ENCODE data around the gene STK24.

STK24 gene

GRCh38 chr13:98436233-98436910, 140.5 kb downstream of the STK24 start:
- DNase-seq (ENCODE audit: insufficient read length, low spot score) (no peak), FAIRE-seq (no peak)
- TF ChIP-seq POLR2A (IDR thresholded peaks at IDR 0.05; ENCODE audit: low read depth, low read length): no peak

- no peak for DNase-seq (ENCODE audit: insufficient read length, low spot score)
- no peak for FAIRE-seq
- no peak for TF ChIP-seq POLR2A (IDR thresholded peaks at IDR 0.05; ENCODE audit: low read depth, low read length)
Observed at GRCh38 chr13:98435376-98435775, 141.5 kb downstream of the STK24 start.

DNA sequence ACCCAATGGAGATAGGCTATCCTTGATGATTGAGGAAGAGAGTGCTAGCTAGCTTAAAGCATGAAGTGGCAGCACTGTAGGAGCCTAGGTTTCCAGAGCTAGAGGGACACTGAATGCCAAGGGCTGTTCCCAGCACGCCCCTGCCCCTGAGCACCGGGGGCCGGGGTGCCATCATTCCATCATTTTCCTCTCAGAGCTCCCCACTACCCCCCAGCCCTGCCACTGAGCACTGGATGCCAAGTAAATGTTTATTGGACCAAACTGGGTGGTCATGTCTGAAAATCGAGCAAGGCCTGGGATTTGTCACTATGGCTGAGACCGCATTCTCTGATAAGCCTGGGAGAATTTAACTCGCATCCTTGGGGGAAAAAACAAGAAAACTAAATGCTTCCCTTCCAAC, 142.8 kb downstream of the STK24 start:
- no peak for DNase-seq (ENCODE audit: insufficient read length, low spot score)
- no peak for TF ChIP-seq POLR2A (IDR thresholded peaks at IDR 0.05; ENCODE audit: low read depth, low read length)
- no peak for FAIRE-seq

DNA sequence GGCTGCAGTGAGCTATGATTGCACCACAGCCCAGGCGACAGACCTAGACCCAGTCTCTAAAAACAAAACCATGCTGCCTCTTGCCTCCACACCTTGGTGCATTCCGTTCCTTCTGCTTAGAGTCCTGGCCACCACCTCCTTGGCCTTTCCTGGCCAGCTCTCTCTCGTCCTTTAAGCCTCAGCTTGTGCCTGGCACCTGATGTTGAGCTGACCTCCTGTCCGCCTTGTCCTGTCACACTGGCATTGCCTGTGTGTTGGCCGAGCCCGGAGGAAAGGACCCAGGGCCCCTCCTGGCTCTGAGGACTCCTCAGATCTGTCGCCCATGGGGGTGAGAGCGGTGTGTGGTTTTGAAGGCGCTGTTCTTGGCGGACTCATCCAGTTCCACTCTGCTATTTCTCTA, 143.3 kb downstream of the STK24 start:
- TF ChIP-seq POLR2A (IDR thresholded peaks at IDR 0.05; ENCODE audit: low read depth, low read length): no peak
- no peak for FAIRE-seq
- DNase-seq (ENCODE audit: insufficient read length, low spot score): no peak

DNA sequence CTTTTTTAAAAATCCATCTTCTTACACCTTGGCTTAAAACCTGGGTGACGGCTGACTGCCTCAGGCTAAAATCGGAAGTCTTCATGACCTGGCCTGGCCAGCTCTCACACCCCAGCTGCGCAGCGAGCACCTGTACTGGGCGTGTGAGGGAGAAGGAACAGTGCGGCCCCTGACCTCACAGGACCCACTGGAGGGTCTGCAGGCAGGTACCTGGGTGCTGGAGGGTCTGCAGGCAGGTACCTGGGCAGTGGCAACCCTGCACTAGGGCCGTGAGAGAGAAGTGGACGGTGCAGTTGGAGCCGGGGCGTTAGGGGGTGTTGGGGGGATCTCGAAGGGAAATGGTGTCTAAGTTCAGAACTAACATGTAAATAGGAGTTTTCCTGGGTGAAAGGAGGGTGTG, 144.3 kb downstream of the STK24 start:
- FAIRE-seq: no peak
- no peak for DNase-seq (ENCODE audit: insufficient read length, low spot score)
- no peak for TF ChIP-seq POLR2A (IDR thresholded peaks at IDR 0.05; ENCODE audit: low read depth, low read length)

GRCh38 chr13:98429977-98430736, 146.8 kb downstream of the STK24 start:
- DNase-seq (ENCODE audit: insufficient read length, low spot score) (no peak), FAIRE-seq (no peak)
- TF ChIP-seq POLR2A (IDR thresholded peaks at IDR 0.05; ENCODE audit: low read depth, low read length): no peak

DNA sequence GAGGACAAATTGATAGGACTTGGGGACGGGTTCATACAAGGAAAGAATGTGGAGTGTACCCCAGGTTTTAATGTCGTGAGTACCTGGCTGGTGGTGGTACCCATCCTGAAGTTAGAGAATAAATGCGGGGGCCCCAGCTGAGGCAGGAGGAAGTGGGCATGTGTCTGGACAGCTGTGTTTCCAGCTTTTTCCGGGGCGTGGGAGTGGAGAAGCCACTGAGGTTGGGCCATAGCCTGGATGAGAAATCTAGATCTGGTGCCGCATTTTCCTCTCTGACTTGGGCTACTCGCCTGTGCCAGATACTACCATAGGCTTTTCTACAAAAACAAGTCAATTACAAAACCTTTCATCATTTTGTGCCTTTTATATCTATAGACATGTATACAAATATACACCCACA, 147.4 kb downstream of the STK24 start:
- no peak for DNase-seq (ENCODE audit: insufficient read length, low spot score)
- FAIRE-seq: no peak
- no peak for TF ChIP-seq POLR2A (IDR thresholded peaks at IDR 0.05; ENCODE audit: low read depth, low read length)

GRCh38 chr13:98429081-98429480, 147.8 kb downstream of the STK24 start:
- DNase-seq (ENCODE audit: insufficient read length, low spot score): no peak
- no peak for TF ChIP-seq POLR2A (IDR thresholded peaks at IDR 0.05; ENCODE audit: low read depth, low read length)
- no peak for FAIRE-seq

DNA sequence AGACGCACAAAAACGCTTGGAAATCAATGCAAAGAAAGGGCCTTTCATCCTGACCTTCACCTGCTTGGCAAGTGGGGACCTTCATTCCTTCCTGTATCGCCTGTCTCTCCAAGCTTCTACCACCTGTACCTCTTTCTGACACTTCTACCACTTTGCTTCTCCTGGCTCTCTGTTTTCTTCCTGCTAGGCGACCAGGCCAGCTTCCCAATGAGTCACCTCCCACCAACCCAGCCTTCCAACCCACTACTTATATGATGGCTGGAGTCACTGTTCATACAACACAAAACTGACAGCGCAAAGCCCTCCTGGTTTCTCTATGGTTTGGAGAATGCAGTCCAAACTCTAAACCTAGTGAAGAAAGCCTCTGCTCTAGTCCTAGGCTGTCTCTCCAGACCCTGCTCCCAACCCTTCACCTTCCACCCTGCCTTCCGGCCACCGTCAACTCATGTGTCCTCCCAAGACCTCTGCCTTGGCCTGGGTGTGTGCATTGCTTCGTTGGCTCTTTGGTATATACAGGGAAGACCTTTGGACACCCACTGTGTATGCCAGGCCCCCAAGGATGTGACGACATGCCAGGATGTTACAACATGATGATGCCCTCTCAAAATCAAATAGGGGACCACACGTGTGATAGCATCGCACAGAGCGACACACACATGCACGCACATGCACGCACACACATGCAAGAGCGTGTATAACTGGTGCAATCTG, 148.5 kb downstream of the STK24 start:
- no peak for TF ChIP-seq POLR2A (IDR thresholded peaks at IDR 0.05; ENCODE audit: low read depth, low read length)
- no peak for FAIRE-seq

DNA sequence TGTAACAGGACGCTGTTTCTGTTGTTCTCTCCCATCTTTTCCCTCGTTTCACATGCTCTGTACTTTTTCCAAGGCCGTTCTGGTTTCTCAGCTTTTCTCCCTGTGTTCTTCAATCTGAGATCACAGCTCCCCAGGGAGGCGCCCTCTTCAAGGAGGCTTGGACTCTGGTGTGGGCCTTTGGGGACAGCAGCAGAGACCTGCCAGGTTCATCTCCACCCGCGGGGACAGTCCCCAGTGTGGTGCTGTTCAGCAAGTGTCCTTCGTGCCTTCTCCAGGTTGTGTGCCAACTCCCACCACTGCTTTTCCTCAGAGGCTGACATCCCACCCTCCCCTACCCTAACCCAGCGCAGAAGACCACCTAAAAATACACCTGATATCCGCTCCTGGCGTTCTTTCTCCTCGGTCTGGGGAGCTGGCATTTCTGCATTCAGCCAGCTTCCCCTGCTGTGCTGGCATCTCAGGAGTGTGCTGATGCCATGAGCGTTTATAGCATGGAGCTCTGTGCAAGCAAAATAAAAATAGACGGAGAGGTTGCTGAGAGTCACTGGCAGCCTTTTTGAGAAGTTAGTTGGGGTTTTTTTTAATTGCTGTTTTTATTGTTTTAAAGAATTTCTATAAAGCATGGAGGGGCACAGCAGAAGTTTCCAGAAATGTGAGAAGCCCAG, 149.4 kb downstream of the STK24 start:
- no peak for TF ChIP-seq POLR2A (IDR thresholded peaks at IDR 0.05; ENCODE audit: low read depth, low read length)
- FAIRE-seq: no peak
- no peak for DNase-seq (ENCODE audit: insufficient read length, low spot score)

More for the DNA sequence above, 148.5 kb downstream of the STK24 start:
- DNase-seq (ENCODE audit: insufficient read length, low spot score): no peak

DNA sequence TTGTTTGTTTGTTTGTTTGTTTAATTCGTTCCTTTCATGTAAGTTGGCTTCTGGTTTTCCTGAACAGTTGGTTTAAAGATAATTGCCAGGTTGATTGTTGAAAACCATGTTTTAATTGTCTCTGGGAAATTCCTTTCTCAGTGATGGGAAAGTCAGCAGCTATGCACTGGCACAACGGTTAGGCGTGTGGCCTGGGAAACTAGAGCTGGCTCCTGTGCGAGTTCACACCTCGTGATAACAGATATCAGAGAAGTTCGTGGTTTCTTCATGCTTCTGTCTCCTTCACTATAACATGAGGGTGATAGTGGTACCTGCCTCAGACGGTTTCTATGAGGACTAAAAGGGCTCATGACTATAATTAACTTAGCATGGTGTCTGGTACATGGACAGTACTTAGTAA, 153.5 kb downstream of the STK24 start:
- no peak for TF ChIP-seq POLR2A (IDR thresholded peaks at IDR 0.05; ENCODE audit: low read depth, low read length)
- FAIRE-seq (no peak), DNase-seq (ENCODE audit: insufficient read length, low spot score) (no peak)

DNA sequence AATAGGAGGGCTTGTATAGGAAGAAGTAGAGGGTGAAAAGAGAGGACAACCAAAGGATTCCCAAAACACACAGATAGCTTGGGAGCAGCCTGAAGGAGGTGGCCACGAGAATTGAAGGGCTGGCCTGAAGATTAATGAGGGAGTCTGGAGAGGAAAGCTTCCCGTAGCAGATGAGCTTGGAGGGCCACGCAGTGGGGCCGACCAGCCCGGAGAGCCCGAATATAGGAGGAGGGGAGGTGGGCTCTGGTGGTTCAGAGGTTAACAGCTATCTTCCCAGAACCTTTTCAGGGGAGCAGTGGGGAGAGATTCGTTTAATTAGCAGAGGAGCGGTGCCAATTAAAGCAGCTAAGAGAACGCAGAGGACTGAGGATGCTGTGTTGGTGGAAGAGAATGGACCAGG, 154.9 kb downstream of the STK24 start:
- no peak for TF ChIP-seq POLR2A (IDR thresholded peaks at IDR 0.05; ENCODE audit: low read depth, low read length)
- DNase-seq (ENCODE audit: insufficient read length, low spot score): no peak
- FAIRE-seq: no peak

DNA sequence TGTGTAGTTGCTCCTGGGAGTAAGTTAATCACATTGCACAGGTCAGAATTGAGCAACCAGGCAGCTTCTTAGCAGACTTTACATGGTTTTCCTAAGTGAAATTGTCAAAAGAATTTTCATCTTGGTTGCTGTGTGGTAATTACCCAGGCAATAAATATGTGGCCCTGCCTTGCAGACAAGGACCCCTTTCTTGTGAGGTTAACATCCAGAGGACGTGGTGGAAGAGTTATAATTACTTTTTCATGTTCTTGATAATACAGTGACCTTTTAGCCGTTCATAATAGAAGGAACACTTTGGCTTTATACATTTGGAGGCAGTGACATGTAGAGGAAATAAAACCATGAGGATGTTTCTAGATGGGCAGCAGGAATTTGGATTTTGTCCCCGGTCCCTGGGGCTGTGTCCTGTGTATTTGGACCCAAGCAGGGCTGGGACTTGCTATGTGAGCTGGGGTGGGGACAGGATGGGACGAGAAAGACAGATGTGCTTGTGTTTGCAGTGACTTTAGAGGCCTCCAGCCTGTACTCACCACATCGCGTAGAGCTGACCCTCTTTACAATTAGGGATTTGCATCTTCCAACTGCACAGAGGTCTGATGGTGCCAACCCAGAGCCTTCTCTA, 156.2 kb downstream of the STK24 start:
- DNase-seq (ENCODE audit: insufficient read length, low spot score) (no peak), FAIRE-seq (no peak)
- TF ChIP-seq POLR2A (IDR thresholded peaks at IDR 0.05; ENCODE audit: low read depth, low read length): no peak
